Suprapubic skin (tissue), 4 donors: ENCODE measurements around the gene C19orf81.

Source experiments
- CTCF ChIP-seq, 2 donors: fragments of 200-600 bp in 1 of 2; fragments of 450-650 bp in 1 of 2; sonication (generic) in 1 of 2; IDR thresholded peaks; one replicate each; pipeline ENCODE4 v1.5.1; 2016 to 2019; ENCODE audit warnings: antibody characterized with exemption in 2 of 2, mild to moderate bottlenecking in 1 of 2, moderate library complexity in 1 of 2
- EP300 ChIP-seq: sonication (generic); formaldehyde crosslinking; IDR thresholded peaks from one replicate; pipeline ENCODE4 v1.6.1; 2017; ENCODE audit warnings: antibody characterized with exemption
- POLR2A ChIP-seq, 2 donors: fragments of 450-650 bp; IDR thresholded peaks; one replicate each; pipeline ENCODE4 v1.6.1; 2017; ENCODE audit warnings: antibody characterized with exemption in 2 of 2, mild to moderate bottlenecking in 2 of 2, moderate library complexity in 2 of 2
- POLR2AphosphoS5 ChIP-seq, 3 donors: sonication (generic); formaldehyde crosslinking; IDR thresholded peaks; one replicate each; pipeline ENCODE4 v1.6.1; 2017; ENCODE audit warnings: antibody characterized with exemption in 3 of 3

- TF ChIP-seq CTCF (IDR thresholded peaks at IDR 0.05) (no peak), POLR2A (IDR thresholded peaks at IDR 0.05) (no peak), EP300 (no peak), POLR2AphosphoS5 (IDR thresholded peaks at IDR 0.05) (no peak)
These were observed 20.1 kb upstream of the C19orf81 start for GRCh38 chr19:50629194-50629593.
